SK-N-MC (cell line): ENCODE measurements around the gene HOXA2.

ENCODE experiments used
- EZH2 ChIP-seq: fragments of 200-600 bp; sonication (generic); IDR thresholded peaks from one replicate; pipeline ENCODE4 v1.6.1; 2017; ENCODE audit warnings: antibody characterized with exemption
- POLR2AphosphoS5 ChIP-seq: IDR thresholded peaks from 2 replicates; pipeline ENCODE4 v1.6.1; 2012; ENCODE audit warnings: mild to moderate bottlenecking, low read depth, low read length, borderline replicate concordance

GRCh38 chr7:27111751-27112277, 9.3 kb upstream of the HOXA2 start:
- TF ChIP-seq EZH2 (no peak), POLR2AphosphoS5 (no peak)
